ENCODE results near the gene ZMIZ2.
"Not testable (repeated sequence)": the region's sequence is repeated elsewhere in the genome, so short reads cannot be mapped to it uniquely, and the experiment has no call there.

Gene ZMIZ2

GRCh38 chr7:44713680-44714335 is 34.8 kb upstream of the ZMIZ2 start:
- no peak for DNase-seq (ENCODE audit: low read depth)
- TF ChIP-seq, protein P1, sequence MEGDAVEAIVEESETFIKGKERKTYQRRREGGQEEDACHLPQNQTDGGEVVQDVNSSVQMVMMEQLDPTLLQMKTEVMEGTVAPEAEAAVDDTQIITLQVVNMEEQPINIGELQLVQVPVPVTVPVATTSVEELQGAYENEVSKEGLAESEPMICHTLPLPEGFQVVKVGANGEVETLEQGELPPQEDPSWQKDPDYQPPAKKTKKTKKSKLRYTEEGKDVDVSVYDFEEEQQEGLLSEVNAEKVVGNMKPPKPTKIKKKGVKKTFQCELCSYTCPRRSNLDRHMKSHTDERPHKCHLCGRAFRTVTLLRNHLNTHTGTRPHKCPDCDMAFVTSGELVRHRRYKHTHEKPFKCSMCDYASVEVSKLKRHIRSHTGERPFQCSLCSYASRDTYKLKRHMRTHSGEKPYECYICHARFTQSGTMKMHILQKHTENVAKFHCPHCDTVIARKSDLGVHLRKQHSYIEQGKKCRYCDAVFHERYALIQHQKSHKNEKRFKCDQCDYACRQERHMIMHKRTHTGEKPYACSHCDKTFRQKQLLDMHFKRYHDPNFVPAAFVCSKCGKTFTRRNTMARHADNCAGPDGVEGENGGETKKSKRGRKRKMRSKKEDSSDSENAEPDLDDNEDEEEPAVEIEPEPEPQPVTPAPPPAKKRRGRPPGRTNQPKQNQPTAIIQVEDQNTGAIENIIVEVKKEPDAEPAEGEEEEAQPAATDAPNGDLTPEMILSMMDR (conservative IDR thresholded peaks at IDR 0.05; ENCODE audit: low read depth, low read length), result no peak
- H3K4me3 ChIP-seq (ENCODE audit: low read length), result no peak overlapping the region

- H3K4me3 ChIP-seq (ENCODE audit: low read length), result no peak overlapping the region
- DNase-seq (ENCODE audit: low read depth), result no peak
- TF ChIP-seq, protein P1 (conservative IDR thresholded peaks at IDR 0.05; ENCODE audit: low read depth, low read length), result no peak
Observed at GRCh38 chr7:44716205-44716604, 32.4 kb upstream of the ZMIZ2 start.

- TF ChIP-seq, protein P1 (conservative IDR thresholded peaks at IDR 0.05; ENCODE audit: low read depth, low read length), result no peak
- H3K4me3 ChIP-seq (ENCODE audit: low read length), result no peak overlapping the region
- DNase-seq (ENCODE audit: low read depth), result no peak
Observed at GRCh38 chr7:44720301-44720700, 28.3 kb upstream of the ZMIZ2 start.

- TF ChIP-seq, protein P1 (conservative IDR thresholded peaks at IDR 0.05; ENCODE audit: low read depth, low read length), result no peak
- DNase-seq (ENCODE audit: low read depth), result no peak
- no peak overlapping the region for H3K4me3 ChIP-seq (ENCODE audit: low read length)
Observed at GRCh38 chr7:44724276-44724675, 24.4 kb upstream of the ZMIZ2 start.

DNA sequence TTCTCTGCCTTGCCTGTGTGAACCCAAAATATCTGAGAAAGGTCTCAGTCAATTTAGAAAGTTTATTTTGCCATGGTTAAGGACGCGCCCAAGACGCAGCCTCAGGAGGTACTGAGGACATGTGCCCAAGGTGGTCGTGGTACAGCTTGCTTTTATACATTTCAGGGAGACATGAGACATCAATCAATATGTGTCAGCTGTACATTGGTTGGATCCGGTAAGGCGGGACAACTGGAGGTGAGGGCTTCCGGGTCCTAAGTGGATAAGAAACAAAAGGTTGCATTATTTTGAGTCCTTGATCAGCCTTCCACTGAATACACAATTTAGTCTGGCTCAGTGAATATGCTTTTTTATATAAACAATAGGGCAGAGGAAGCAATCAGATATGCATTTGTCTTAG is 22.4 kb upstream of the ZMIZ2 start:
- not testable (repeated sequence) for H3K4me3 ChIP-seq (ENCODE audit: low read length); DNase-seq (ENCODE audit: low read depth)

DNA sequence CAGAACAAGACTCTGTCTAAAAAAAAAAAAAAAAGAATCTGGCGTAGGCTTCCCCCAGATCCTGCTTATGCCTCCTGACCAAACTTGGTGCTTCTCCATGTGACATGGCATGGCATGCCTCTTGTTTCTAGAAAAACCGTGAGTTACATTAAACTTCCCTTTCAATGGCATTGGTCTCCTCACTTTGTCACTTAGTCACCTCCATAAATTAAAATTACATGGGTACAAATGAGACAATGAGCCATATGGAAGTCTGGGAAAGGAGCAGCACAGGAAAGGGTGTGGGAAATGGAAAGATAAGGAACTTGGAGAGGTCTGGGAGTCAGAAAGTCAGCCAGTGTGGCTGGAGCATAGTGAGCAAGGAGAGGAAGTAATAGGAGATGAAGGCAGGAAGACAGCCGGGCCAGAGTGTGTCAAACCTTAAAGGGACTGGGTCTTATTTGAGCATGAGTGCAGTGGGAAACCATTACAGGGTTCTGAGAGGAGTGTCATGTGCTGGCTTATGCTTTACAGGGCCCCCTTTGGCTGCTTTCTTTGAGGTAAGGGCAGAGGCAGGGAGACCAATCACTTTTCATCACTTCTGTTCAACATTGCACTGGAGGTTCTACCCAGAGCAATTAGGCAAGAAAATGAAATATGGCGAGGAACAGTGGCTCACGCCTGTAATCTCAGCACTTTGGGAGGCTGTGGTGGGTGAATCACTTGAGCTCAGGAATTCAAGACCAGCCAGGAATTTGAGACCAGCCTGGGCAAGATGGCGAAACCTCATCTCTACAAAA is 21.3 kb upstream of the ZMIZ2 start:
- H3K4me3 ChIP-seq (ENCODE audit: low read length), result no peak overlapping the region
- TF ChIP-seq, protein P1 (conservative IDR thresholded peaks at IDR 0.05; ENCODE audit: low read depth, low read length), result no peak
- no peak for DNase-seq (ENCODE audit: low read depth)

GRCh38 chr7:44727937-44728262 is 20.7 kb upstream of the ZMIZ2 start:
- no peak overlapping the region for H3K4me3 ChIP-seq (ENCODE audit: low read length)
- TF ChIP-seq, protein P1 (conservative IDR thresholded peaks at IDR 0.05; ENCODE audit: low read depth, low read length), result no peak
- no peak for DNase-seq (ENCODE audit: low read depth)

Measured in retinal pigment epithelial cell (primary cell).